GM19372 (cell line): ENCODE measurements around the gene EPHB6.
A peak's percentile ranks its signal among the peaks of the same experiment; 100 is the strongest.

Experiments used
- ATAC-seq: cut with Tn5 transposase; IDR thresholded peaks from one replicate; pipeline ENCODE4 v1.9.1; 2021; ENCODE audit warnings: mild to moderate bottlenecking, low read depth, moderate library complexity; ENCODE audit not compliant: unreplicated experiment

The EPHB6 gene

GRCh38 chr7:142894112-142894984, 39.5 kb downstream of the EPHB6 start:
- ATAC-seq = no peak

GRCh38 chr7:142894985-142895593, 40.2 kb downstream of the EPHB6 start:
- no peak for ATAC-seq

GRCh38 chr7:142896151-142896550, 41.3 kb downstream of the EPHB6 start:
- no peak for ATAC-seq

- no peak for ATAC-seq
Measured at GRCh38 chr7:142896741-142897379, 42.0 kb downstream of the EPHB6 start.

- ATAC-seq = no peak
Measured at GRCh38 chr7:142897691-142898090, 42.8 kb downstream of the EPHB6 start.

- ATAC-seq = no peak
Measured at GRCh38 chr7:142898377-142899170, 43.7 kb downstream of the EPHB6 start.

GRCh38 chr7:142899661-142900060, 44.8 kb downstream of the EPHB6 start:
- no peak for ATAC-seq

- no peak for ATAC-seq
Measured at GRCh38 chr7:142901426-142902259, 46.8 kb downstream of the EPHB6 start.

GRCh38 chr7:142904128-142904527, 49.3 kb downstream of the EPHB6 start:
- ATAC-seq = no peak

- no peak for ATAC-seq
Measured at GRCh38 chr7:142905759-142906158, 50.9 kb downstream of the EPHB6 start.

- no peak for ATAC-seq
Measured at GRCh38 chr7:142906643-142907042, 51.8 kb downstream of the EPHB6 start.

GRCh38 chr7:142908290-142908689, 53.4 kb downstream of the EPHB6 start:
- no peak for ATAC-seq

- ATAC-seq = peak; percentile 61
Measured at GRCh38 chr7:142908921-142909890, 54.3 kb downstream of the EPHB6 start.

GRCh38 chr7:142910031-142910433, 55.2 kb downstream of the EPHB6 start:
- no peak for ATAC-seq

- ATAC-seq = no peak
Measured at GRCh38 chr7:142910481-142910880, 55.6 kb downstream of the EPHB6 start.

- no peak for ATAC-seq
Measured at GRCh38 chr7:142913051-142913450, 58.2 kb downstream of the EPHB6 start.

- ATAC-seq = no peak
Measured at GRCh38 chr7:142913566-142913965, 58.7 kb downstream of the EPHB6 start.

- no peak for ATAC-seq
Measured at GRCh38 chr7:142914121-142914520, 59.2 kb downstream of the EPHB6 start.

GRCh38 chr7:142915315-142915714, 60.4 kb downstream of the EPHB6 start:
- ATAC-seq = no peak
